ENCODE results near the gene SGCD. TPM values are rescaled to one million over a fixed set of nuclear protein-coding genes. Genes with fewer than 3 reads are reported as not detected.

Gene SGCD
- total RNA-seq, 1 donor from 2014 or later, result 2.8 TPM

- no peak for DNase-seq (ENCODE audit: low spot score)
Observed at GRCh38 chr5:156687514-156687913, 360.6 kb downstream of the SGCD start.

- DNase-seq (ENCODE audit: low spot score), result no peak
Observed at GRCh38 chr5:156691572-156691971, 364.6 kb downstream of the SGCD start.

- no peak for DNase-seq (ENCODE audit: low spot score)
Observed at GRCh38 chr5:156693113-156693512, 366.1 kb downstream of the SGCD start.

GRCh38 chr5:156694598-156694997 lies 367.6 kb downstream of the SGCD start:
- DNase-seq (ENCODE audit: low spot score), result no peak

GRCh38 chr5:156695774-156696173 lies 368.8 kb downstream of the SGCD start:
- no peak for DNase-seq (ENCODE audit: low spot score)

DNA sequence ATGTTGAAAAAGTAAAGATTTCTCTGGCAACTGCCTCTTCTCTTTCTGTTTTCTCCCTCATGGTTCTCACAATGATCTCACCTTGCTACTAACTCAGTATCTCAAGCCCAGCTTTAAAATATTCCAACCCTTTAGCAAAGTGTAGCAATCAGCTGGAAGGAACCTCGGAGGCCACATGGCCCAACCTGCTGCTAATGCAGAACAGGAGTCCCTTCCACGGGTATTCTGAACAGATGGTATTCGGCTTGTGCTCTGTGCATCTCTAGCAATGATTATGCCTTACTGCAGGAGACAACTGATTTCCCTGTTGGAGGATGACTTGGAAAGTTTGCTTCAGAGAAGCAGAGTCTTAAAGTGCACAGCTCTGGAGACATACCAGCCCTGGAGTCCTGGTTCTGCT lies 371.4 kb downstream of the SGCD start:
- no peak for DNase-seq (ENCODE audit: low spot score)

DNA sequence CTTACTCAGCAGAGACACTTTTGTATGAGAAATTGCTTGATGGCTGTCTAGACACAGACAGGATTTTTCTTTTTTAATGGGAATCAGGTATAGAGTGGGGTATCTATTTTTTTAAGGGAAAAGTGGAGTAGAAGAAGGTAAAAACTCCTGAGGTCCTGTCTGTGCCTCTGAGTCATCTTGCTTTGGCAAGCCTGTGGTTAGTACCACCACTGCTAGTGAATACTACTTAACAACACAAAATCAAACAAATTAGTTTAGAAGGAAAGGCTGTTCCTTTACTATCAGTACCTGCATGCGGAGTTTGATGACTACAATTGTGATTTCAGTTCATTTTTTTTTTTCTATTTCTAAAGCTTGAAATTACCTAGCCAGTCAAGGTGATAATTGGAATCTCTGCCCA lies 372.2 kb downstream of the SGCD start:
- no peak for DNase-seq (ENCODE audit: low spot score)

- no peak for DNase-seq (ENCODE audit: low spot score)
Observed at GRCh38 chr5:156704139-156704538, 377.2 kb downstream of the SGCD start.

DNA sequence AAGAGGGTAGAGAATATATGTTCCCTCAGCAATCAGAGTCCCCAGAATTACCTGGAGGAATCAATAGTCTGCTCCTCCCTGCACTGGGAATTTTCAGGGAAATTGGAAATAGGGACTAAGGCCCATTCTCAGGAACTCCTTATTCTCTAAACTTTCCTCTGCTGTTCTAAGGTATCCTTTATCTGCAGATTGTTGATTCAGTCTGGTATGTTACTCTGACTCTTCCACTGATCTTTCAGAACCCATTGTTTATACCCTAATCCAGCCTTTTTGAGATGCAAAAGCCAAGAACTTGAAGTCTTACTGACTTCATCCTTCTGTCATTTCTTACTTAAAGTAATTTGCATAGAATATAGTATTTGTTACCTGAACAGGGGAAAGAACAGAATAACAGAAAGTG lies 379.7 kb downstream of the SGCD start:
- no peak for DNase-seq (ENCODE audit: low spot score)

GRCh38 chr5:156707750-156708149 lies 380.8 kb downstream of the SGCD start:
- no peak for DNase-seq (ENCODE audit: low spot score)

- no peak for DNase-seq (ENCODE audit: low spot score)
Observed at GRCh38 chr5:156715287-156715686, 388.3 kb downstream of the SGCD start.

- DNase-seq (ENCODE audit: low spot score), result no peak
Observed at GRCh38 chr5:156716591-156717380, 389.8 kb downstream of the SGCD start.

- DNase-seq (ENCODE audit: low spot score), result no peak
Observed at GRCh38 chr5:156718985-156719384, 392.0 kb downstream of the SGCD start.

- DNase-seq (ENCODE audit: low spot score), result no peak
Observed at GRCh38 chr5:156722358-156722757, 395.4 kb downstream of the SGCD start.

- DNase-seq (ENCODE audit: low spot score), result no peak
Observed at GRCh38 chr5:156735477-156735876, 408.5 kb downstream of the SGCD start.

- no peak for DNase-seq (ENCODE audit: low spot score)
Observed at GRCh38 chr5:156741516-156741915, 414.6 kb downstream of the SGCD start.

DNA sequence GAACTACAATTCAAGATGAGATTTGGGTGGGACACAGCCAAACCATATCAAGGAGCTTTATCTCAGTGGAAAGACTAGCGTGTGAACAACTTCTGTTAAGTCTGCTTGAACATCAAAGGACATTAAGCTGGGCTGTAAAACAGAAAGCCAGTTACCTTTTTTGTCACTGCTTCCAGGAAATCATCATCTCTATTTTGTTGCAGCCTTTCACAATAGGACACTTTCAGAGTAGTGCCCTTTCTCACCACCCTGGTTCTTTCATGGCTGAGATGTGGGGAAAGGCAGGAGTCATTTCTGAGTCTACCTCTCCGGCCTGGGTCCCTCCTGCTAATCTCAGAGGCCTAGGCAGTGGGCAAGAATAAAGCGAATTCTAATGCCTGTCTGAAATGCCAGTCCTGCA lies 426.9 kb downstream of the SGCD start:
- DNase-seq (ENCODE audit: low spot score), result no peak

DNA sequence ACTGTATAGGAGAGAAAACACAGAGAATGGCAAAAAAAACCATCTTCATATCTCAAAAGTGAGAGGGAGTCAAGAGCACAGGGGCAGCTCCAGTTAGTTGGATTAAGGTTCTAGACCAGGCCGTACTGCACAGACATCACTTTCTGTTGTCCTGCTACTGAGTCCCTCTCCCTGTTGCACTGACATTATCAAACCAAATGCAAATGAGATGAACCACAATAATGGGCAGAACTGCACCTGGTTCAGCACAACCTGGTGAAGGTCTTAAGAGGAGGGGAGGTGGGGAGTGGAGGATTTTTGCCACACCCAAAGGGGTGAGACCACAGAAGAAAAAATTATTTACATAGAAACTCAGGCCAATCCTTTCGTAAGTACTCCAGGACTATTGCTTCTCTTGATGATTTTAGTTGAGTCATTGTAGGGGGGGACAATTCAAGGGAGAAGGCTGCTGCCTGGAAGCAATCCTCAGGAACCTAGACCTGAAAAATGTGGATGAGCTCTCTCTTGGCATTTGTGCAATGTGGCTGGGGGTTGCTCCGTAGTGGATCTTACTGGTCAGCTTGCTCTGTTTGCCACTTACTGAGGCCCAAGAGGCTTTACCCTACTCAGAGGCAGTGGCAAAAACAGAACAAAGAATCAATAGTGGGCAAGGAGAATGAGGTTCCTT lies 428.6 kb downstream of the SGCD start:
- DNase-seq (ENCODE audit: low spot score), result no peak

DNA sequence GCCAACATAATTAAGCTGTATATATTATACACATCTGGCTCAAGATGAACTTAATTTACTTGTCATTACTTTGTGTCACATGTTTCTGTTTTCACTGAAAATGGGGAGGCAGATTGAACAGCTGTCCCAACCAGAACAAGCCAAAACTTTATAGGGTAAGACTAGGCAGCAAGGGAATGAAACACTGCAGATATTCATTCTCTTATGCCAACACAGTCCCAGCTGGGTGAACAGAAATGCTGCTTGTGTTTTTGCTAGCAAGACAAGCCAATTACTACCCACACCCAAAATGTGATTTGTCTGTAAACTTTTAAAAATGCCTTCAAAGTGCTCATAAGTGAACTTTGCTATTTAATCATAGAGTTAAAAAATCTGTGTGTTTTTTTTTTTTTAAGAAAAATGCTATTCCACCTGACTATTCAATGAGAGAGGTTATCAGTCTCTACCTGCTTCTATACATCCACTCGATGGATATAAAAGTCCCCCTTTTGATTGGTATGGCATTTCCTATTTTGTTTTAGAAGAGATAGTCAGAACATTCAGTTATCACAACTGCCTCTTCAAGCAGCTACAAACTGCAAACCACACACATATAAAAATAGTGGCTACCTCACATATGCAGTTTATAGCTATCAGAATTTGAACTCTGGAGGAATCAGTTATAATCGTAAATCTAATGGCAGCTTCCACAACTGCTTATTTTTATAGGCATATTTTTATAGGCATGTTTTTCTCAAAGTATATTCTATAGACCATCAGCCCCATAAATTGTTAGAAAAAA lies 431.2 kb downstream of the SGCD start:
- no peak for DNase-seq (ENCODE audit: low spot score)

GRCh38 chr5:156759156-156759555 lies 432.2 kb downstream of the SGCD start:
- no peak for DNase-seq (ENCODE audit: low spot score)

GRCh38 chr5:156762771-156763170 lies 435.8 kb downstream of the SGCD start:
- DNase-seq (ENCODE audit: low spot score), result no peak

- no peak for DNase-seq (ENCODE audit: low spot score)
Observed at GRCh38 chr5:156764176-156764971, 437.4 kb downstream of the SGCD start.

Measured in ureter (tissue), 1 donor.